Measurements from ENCODE around the gene AMELX. TPM values are rescaled to one million over a fixed set of nuclear protein-coding genes. Genes with fewer than 3 reads are reported as not detected.

Gene AMELX
- total RNA-seq, 1 donor from 2014 or later = not detected

DNA sequence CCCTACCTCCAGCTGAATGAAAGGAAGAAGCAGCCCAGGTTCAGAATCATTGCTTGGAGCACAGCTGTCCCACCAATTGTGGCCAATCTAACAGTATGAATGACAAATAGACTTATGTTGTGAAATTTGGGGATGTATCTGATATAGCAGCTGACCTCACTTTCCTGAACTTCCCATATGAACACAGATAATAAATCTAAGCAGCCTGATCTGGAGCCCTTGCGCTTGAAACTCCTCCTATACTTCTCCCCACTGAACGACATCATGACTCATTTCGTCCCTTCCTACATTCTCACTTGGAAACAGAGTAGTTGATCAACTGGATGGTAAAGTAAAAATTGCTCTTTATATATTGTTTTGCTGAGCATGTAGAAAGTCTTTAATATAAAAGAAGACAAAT is 24.2 kb upstream of the AMELX start:
- TF ChIP-seq, protein P1, sequence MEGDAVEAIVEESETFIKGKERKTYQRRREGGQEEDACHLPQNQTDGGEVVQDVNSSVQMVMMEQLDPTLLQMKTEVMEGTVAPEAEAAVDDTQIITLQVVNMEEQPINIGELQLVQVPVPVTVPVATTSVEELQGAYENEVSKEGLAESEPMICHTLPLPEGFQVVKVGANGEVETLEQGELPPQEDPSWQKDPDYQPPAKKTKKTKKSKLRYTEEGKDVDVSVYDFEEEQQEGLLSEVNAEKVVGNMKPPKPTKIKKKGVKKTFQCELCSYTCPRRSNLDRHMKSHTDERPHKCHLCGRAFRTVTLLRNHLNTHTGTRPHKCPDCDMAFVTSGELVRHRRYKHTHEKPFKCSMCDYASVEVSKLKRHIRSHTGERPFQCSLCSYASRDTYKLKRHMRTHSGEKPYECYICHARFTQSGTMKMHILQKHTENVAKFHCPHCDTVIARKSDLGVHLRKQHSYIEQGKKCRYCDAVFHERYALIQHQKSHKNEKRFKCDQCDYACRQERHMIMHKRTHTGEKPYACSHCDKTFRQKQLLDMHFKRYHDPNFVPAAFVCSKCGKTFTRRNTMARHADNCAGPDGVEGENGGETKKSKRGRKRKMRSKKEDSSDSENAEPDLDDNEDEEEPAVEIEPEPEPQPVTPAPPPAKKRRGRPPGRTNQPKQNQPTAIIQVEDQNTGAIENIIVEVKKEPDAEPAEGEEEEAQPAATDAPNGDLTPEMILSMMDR (IDR thresholded peaks at IDR 0.05; ENCODE audit: unreplicated experiment) = no peak
- Mint-ChIP-seq H3K9me3 (peaks cover 15% of the 10 kb centered on the region), H3K4me1 (peaks cover 14% of the 10 kb centered on the region), H3K27ac (no peak overlapping the region), H3K4me3 (no peak overlapping the region), H3K36me3 (no peaks in the 10 kb centered on the region), H3K27me3 (ENCODE audit: low read depth) (no peaks in the 10 kb centered on the region)
- DNase-seq (ENCODE audit: low spot score in 2 of 2, unreplicated experiment in 2 of 2) = no peak

- Mint-ChIP-seq H3K9me3 (peaks cover 15% of the 10 kb centered on the region), H3K4me3 (no peak overlapping the region), H3K4me1 (peaks cover 14% of the 10 kb centered on the region), H3K36me3 (no peaks in the 10 kb centered on the region), H3K27me3 (ENCODE audit: low read depth) (no peaks in the 10 kb centered on the region), H3K27ac (no peak overlapping the region)
- no peak for DNase-seq (ENCODE audit: low spot score in 2 of 2, unreplicated experiment in 2 of 2)
- TF ChIP-seq, protein P1 (IDR thresholded peaks at IDR 0.05; ENCODE audit: unreplicated experiment) = no peak
Measured at GRCh38 chrX:11269996-11270395, 23.2 kb upstream of the AMELX start.

DNA sequence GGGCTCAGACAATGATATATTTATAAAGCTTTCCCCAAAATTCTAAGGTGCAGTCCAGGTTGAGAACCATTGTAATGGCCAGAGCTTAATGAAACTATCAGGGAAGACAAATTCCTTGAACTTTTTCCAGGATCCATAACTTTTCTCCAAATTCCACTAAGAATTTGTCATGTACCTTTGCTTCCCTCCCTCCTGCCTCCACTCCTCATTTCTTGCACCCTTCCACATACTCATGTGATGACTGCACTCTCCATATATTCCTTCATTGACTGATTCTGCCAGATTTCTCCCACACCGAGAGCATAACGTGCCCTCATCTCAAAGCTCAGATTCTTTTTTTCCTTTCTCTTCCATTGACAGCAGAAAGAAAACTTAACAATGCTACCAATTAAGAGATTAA is 20.9 kb upstream of the AMELX start:
- Mint-ChIP-seq H3K27ac (no peak overlapping the region), H3K4me1 (no peaks in the 10 kb centered on the region), H3K4me3 (no peak overlapping the region), H3K36me3 (no peaks in the 10 kb centered on the region), H3K9me3 (peaks cover 25% of the 10 kb centered on the region), H3K27me3 (ENCODE audit: low read depth) (no peaks in the 10 kb centered on the region)
- TF ChIP-seq, protein P1 (IDR thresholded peaks at IDR 0.05; ENCODE audit: unreplicated experiment) = no peak
- no peak for DNase-seq (ENCODE audit: low spot score in 2 of 2, unreplicated experiment in 2 of 2)

GRCh38 chrX:11272863-11273262 is 20.4 kb upstream of the AMELX start:
- no peak overlapping the region for H3K27ac Mint-ChIP-seq
- H3K9me3 Mint-ChIP-seq = peaks cover 25% of the 10 kb centered on the region

DNA sequence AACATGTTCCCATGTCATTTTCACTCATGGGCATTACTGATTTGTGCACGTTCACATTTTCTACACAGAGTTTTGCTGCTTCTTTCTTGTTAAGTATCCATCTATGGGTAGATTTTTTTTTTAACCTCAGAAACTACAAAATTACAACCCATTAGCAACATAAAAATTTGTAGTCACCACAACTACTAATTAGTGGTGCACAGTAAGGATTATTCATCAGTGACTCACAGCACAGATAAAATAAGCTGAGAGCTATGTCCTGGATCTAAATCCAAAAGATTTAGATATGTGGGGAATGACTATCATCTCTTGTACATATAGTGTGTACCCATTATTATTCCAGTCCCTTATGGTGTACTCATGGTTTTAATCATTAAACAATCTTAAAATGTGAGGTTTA is 19.7 kb upstream of the AMELX start:
- peaks cover 28% of the 10 kb centered on the region for H3K9me3 Mint-ChIP-seq
- no peak overlapping the region for H3K4me3 Mint-ChIP-seq
- TF ChIP-seq, protein P1 (IDR thresholded peaks at IDR 0.05; ENCODE audit: unreplicated experiment) = no peak
- no peaks in the 10 kb centered on the region for H3K27me3 Mint-ChIP-seq (ENCODE audit: low read depth)
- H3K4me1 Mint-ChIP-seq = no peaks in the 10 kb centered on the region
- DNase-seq (ENCODE audit: low spot score in 2 of 2, unreplicated experiment in 2 of 2) = no peak
- H3K27ac Mint-ChIP-seq = no peak overlapping the region
- no peaks in the 10 kb centered on the region for H3K36me3 Mint-ChIP-seq

More at GRCh38 chrX:11272863-11273262, 20.4 kb upstream of the AMELX start:
- no peak for DNase-seq (ENCODE audit: low spot score in 2 of 2, unreplicated experiment in 2 of 2)
- H3K4me1 Mint-ChIP-seq = no peaks in the 10 kb centered on the region
- no peak overlapping the region for H3K4me3 Mint-ChIP-seq
- TF ChIP-seq, protein P1 (IDR thresholded peaks at IDR 0.05; ENCODE audit: unreplicated experiment) = no peak
- no peaks in the 10 kb centered on the region for H3K27me3 Mint-ChIP-seq (ENCODE audit: low read depth)
- no peaks in the 10 kb centered on the region for H3K36me3 Mint-ChIP-seq

GRCh38 chrX:11282043-11282442 is 11.2 kb upstream of the AMELX start:
- no peak for DNase-seq (ENCODE audit: low spot score in 2 of 2, unreplicated experiment in 2 of 2)
- H3K27ac Mint-ChIP-seq = no peak overlapping the region
- no peaks in the 10 kb centered on the region for H3K4me1 Mint-ChIP-seq
- H3K27me3 Mint-ChIP-seq (ENCODE audit: low read depth) = no peaks in the 10 kb centered on the region
- TF ChIP-seq, protein P1 (IDR thresholded peaks at IDR 0.05; ENCODE audit: unreplicated experiment) = no peak
- H3K36me3 Mint-ChIP-seq = no peaks in the 10 kb centered on the region
- H3K9me3 Mint-ChIP-seq = peaks cover 36% of the 10 kb centered on the region
- no peak overlapping the region for H3K4me3 Mint-ChIP-seq

Measured in mesothelial cell of epicardium (in vitro differentiated cells).